ENCODE measurements around the gene AP1M1. TPM values are rescaled to one million over a fixed set of nuclear protein-coding genes. Genes with fewer than 3 reads are reported as not detected.

AP1M1 gene
- total RNA-seq, 3 donors from 2014 or later: 43.3 to 123 (median 75.7) TPM

DNA sequence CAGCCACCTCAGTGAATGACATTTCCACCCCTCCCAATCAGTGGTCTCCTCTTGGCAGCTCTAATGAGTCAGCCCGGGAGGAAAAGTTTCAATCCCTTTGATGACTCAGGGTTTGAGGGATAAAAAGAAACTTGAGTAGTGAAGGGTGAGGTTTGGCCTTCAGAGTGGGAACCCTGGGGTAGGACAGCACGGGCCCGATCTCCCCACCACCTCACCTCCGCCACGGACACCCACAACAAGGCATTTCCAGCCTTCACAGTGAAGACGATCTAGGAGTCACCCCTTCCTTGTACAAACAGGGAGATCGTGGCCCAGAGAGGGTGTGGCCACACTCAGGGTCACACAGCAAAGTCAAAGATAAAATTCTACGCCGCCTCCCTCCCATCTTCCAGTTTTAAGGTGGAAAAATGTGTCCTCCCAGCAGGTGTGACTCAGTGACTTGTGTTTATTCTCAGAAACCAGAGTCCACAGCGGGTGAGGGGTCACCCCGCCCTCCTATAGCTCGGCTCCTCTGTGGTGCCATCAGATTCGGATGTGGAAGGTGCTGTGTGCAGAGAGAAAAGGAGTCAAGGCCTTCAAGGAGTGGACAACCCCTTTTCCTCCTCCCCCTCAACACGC, 36.7 kb upstream of the AP1M1 start:
- Histone ChIP-seq H3K27ac (no peak overlapping the region), H3K9me3 (no peaks in the 10 kb centered on the region), H3K27me3 (no peaks in the 10 kb centered on the region), H3K36me3 (no peaks in the 10 kb centered on the region), H3K4me1 (no peaks in the 10 kb centered on the region), H3K4me3 (no peak overlapping the region)
- intact Hi-C loops (cut with DNase I; ENCODE audit: low total_unique reads): no loop called here
- TF ChIP-seq, protein P1, sequence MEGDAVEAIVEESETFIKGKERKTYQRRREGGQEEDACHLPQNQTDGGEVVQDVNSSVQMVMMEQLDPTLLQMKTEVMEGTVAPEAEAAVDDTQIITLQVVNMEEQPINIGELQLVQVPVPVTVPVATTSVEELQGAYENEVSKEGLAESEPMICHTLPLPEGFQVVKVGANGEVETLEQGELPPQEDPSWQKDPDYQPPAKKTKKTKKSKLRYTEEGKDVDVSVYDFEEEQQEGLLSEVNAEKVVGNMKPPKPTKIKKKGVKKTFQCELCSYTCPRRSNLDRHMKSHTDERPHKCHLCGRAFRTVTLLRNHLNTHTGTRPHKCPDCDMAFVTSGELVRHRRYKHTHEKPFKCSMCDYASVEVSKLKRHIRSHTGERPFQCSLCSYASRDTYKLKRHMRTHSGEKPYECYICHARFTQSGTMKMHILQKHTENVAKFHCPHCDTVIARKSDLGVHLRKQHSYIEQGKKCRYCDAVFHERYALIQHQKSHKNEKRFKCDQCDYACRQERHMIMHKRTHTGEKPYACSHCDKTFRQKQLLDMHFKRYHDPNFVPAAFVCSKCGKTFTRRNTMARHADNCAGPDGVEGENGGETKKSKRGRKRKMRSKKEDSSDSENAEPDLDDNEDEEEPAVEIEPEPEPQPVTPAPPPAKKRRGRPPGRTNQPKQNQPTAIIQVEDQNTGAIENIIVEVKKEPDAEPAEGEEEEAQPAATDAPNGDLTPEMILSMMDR (IDR thresholded peaks at IDR 0.05): no peak
- no peak for TF ChIP-seq POLR2A (IDR thresholded peaks at IDR 0.05)
- TF ChIP-seq POLR2AphosphoS5 (IDR thresholded peaks at IDR 0.05): no peak
- DNase-seq (ENCODE audit: low spot score in 2 of 2): no peak

DNA sequence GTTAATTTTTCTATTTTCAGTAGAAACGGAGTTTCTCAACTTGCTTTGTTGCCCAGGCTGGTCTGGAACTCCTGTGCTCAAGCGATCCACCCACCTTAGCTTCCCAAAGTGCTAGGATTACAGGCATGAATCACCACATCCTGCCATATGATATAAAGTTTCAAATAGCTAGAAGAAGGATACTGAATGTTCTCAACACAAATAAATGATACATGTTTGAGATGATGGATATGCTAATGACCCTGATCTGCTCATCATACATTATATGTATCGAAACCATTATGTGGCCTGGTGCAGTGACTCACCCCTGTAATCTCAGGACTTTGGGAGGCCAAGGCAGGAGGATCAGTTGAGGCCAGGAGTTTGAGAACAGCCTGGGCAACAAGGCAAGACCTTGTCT, 35.9 kb upstream of the AP1M1 start:
- Histone ChIP-seq H3K9me3 (no peaks in the 10 kb centered on the region), H3K27me3 (no peaks in the 10 kb centered on the region), H3K27ac (no peak overlapping the region), H3K4me1 (no peaks in the 10 kb centered on the region), H3K4me3 (no peak overlapping the region), H3K36me3 (no peaks in the 10 kb centered on the region)
- no peak for TF ChIP-seq POLR2AphosphoS5 (IDR thresholded peaks at IDR 0.05)
- TF ChIP-seq POLR2A (IDR thresholded peaks at IDR 0.05): no peak
- TF ChIP-seq, protein P1 (IDR thresholded peaks at IDR 0.05): no peak
- no peak for DNase-seq (ENCODE audit: low spot score in 2 of 2)
- intact Hi-C loops (cut with DNase I; ENCODE audit: low total_unique reads): no loop called here

DNA sequence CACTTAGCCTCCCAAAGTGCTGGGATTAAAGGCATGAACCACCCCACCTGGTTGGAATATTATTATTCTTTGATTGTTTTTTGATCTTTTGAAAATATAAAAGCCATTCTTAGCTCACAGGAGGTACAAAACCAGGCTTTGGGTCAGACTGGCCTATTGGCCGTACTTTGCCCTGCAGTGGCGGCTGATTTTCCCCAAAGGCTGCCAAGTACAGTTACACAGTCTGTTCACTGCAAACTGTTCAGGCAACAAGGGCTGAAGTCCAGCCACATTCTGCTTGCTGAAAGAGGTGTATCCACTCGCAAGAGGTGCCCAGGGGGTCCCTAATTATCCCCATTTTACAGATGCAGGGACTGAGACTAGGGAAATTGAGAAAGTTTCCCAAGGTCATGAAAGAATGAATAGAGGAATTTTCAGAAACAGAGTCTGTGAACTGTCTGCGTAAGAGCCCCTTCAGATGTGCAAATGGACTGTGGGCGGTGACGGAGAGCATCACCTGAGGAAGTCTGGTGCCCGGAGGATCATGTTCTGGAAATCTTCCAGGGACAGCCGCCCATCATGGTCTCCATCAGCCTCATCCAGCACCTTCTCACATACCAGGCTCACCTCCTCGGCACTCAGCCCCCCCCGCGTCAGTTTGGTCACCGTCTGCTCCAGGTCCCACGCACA, 33.4 kb upstream of the AP1M1 start:
- Histone ChIP-seq H3K27me3 (no peaks in the 10 kb centered on the region), H3K9me3 (no peaks in the 10 kb centered on the region), H3K4me3 (no peak overlapping the region), H3K36me3 (no peaks in the 10 kb centered on the region), H3K27ac (no peak overlapping the region), H3K4me1 (no peaks in the 10 kb centered on the region)
- intact Hi-C loops (cut with DNase I; ENCODE audit: low total_unique reads): no loop called here
- no peak for DNase-seq (ENCODE audit: low spot score in 2 of 2)
- TF ChIP-seq POLR2AphosphoS5 (IDR thresholded peaks at IDR 0.05) (no peak), POLR2A (IDR thresholded peaks at IDR 0.05) (no peak)
- TF ChIP-seq, protein P1 (IDR thresholded peaks at IDR 0.05): no peak

DNA sequence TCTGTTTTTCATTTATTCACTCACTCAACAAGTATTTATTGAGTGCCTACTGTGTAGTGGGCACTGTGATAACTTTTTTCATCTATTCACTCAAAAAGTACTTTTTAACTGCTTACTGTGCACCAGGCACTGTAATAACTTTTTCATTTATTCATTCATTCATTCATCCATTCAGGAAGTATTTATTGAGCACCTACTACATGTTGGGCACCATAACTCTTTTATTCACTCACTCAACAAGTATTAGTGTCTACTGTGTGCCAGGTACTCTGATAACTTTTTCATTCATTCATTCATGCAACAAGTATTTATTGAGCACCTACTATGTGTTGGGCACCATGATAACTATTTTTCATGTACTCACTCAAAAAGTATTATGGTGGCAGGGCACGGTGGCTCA, 31.3 kb upstream of the AP1M1 start:
- TF ChIP-seq, protein P1 (IDR thresholded peaks at IDR 0.05): no peak
- TF ChIP-seq POLR2AphosphoS5 (IDR thresholded peaks at IDR 0.05) (no peak), POLR2A (IDR thresholded peaks at IDR 0.05) (no peak)
- no peak for DNase-seq (ENCODE audit: low spot score in 2 of 2)
- Histone ChIP-seq H3K9me3 (no peaks in the 10 kb centered on the region), H3K36me3 (no peaks in the 10 kb centered on the region), H3K4me3 (no peak overlapping the region), H3K27me3 (no peaks in the 10 kb centered on the region), H3K4me1 (no peaks in the 10 kb centered on the region), H3K27ac (no peak overlapping the region)
- intact Hi-C loops (cut with DNase I; ENCODE audit: low total_unique reads): no loop called here

DNA sequence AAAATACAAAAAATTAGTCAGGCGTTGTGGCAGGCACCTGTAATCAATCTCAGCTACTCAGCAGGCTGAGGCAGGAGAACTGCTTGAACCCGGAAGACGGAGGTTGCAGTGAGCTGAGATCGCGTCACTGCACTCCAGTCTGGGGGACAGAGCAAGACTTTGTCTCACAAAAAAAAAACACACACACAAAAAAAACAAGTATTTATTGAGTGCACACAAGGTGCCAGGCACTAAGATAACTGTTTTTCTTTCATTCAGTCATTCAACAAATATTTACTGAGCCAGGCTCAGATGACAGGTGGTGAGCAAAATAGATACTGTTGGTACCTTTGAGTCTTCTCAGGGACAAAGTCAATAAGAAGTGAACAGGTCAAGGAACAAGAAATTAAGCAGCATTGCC, 30.7 kb upstream of the AP1M1 start:
- Histone ChIP-seq H3K4me3 (no peak overlapping the region), H3K36me3 (no peaks in the 10 kb centered on the region), H3K27ac (no peak overlapping the region), H3K4me1 (no peaks in the 10 kb centered on the region), H3K27me3 (no peaks in the 10 kb centered on the region), H3K9me3 (no peaks in the 10 kb centered on the region)
- no peak for DNase-seq (ENCODE audit: low spot score in 2 of 2)
- no peak for TF ChIP-seq POLR2A (IDR thresholded peaks at IDR 0.05)
- TF ChIP-seq, protein P1 (IDR thresholded peaks at IDR 0.05): no peak
- TF ChIP-seq POLR2AphosphoS5 (IDR thresholded peaks at IDR 0.05): no peak
- intact Hi-C loops (cut with DNase I; ENCODE audit: low total_unique reads): no loop called here
